HG02852 (cell line): ENCODE results near the gene CDC42BPB.

Source experiments
- ATAC-seq: cut with Tn5 transposase; IDR thresholded peaks from one replicate; pipeline ENCODE4 v1.9.1; 2021; ENCODE audit warnings: mild to moderate bottlenecking, moderate library complexity; ENCODE audit not compliant: unreplicated experiment

CDC42BPB gene

DNA sequence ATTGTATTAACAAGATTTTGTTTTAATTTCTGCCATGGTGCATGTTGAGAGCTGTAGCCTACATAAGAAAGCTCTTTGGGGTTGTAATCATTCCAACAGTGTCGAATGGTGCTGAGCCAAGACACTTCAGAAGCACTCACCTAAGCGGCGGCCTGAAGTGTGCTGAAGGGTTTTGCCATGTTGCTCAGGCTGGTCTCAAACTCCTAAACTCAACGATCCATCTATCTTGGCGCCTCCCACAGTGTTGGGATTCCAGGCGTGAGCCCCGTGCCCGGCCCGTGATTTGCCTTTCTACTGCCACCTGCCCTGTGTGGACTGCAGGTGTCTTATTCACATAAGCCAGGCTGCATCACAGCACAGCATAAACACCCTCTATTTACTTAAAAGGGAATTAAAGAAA lies 86.0 kb downstream of the CDC42BPB start:
- ATAC-seq, result no peak

DNA sequence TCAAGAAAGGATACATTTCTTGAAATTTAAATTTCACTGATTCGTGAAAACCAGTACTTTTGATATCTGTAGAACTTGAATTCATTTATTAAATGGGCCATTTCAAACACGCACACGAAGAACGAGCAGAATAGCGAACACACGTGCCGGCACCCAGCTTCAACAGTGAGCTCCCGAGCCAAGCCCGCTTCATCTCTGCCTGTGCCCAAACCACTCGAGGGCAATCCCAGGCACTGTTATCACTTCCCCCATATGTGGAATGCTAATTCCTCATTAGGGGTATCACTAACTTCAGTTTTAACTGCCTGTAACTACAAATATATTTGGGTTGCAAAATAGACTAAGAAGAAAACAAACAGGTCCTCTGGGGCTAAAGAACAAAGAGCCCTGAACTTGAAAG lies 86.9 kb downstream of the CDC42BPB start:
- no peak for ATAC-seq

DNA sequence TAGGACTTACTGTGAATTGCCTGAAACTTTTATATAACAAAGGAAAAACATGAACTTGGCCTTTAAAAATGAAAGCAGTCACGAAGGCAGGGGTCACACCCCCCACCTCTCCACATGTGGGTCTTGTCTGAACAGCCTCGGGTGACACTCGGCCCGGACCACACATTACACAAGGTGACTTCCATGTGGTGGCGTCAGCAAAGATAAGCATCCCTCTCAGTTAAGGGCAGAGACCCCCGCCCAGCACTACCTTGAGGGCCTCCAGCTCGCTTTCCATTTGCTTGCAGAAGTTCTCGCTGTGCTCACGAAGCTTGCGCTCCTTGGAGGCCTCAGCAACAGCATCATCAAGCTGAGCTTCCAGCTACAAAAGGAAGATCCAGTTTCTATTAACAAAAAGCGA lies 87.4 kb downstream of the CDC42BPB start:
- ATAC-seq, result no peak

DNA sequence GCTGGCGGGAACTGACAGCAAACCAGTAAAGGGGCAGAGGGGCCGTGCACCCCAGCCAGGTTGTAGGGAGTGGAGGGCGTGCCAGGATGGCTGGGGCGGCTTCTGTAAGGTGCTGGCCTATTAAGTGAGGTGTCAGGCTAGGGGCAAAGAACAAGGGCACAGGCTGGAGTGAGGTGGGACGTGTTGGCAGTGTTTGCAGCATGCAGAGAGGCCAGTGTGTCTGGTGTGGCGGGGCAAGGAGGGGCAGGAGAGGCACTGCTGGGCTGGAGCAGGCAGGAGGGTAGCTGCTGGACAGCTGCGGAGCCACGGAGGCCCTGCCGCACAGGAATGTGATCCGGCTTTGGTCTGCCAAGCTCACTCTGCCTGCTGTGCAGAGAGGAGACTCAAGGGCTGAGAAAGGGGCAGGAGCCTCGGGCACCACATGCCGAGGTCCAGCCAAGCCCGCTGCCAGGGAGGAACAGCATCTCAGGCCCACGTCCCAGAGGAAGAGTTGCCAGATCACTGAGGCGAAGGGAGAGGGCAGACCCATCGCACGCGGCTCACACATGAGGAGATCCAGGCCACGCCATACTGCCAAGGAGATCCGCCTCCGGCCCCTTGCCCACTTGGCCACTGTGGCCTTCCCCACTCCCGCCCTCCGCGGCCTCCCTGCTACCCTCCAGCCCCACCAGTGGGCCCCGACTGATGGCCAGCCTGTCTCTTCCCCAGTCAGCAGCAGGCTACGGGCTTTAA lies 88.1 kb downstream of the CDC42BPB start:
- no peak for ATAC-seq

DNA sequence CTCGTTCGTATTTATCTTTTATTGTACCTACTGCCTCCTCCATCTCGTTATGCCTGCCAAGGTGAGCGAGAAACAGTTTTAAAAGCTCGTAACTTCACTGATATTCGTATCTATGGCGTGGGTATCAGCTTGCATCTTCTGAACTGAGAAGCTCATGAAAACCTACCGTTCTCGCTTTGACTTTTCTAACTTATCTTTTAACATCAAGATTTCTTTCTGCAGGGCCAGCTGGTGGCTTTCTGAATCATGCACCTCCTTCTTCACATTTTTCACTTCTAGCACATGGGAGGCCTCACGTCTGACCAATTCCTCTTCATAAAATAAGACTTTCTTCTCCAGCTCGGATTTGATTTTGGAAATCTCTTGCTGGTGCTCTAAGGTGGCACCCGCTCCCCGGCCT lies 89.0 kb downstream of the CDC42BPB start:
- no peak for ATAC-seq

DNA sequence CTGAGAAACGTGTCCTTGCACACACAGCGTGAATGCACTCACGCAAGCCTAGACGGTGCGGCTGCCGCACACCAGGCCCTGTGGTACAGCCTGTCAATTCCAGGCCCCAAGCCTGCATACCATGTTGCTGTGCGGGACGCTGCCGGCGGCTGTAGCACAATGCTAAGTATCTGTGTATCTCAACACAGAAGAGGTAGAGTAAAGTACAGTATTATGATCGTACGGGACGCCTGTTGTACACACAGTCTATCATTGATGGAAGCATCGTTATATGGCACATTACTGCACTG lies 89.9 kb downstream of the CDC42BPB start:
- ATAC-seq, result no peak

DNA sequence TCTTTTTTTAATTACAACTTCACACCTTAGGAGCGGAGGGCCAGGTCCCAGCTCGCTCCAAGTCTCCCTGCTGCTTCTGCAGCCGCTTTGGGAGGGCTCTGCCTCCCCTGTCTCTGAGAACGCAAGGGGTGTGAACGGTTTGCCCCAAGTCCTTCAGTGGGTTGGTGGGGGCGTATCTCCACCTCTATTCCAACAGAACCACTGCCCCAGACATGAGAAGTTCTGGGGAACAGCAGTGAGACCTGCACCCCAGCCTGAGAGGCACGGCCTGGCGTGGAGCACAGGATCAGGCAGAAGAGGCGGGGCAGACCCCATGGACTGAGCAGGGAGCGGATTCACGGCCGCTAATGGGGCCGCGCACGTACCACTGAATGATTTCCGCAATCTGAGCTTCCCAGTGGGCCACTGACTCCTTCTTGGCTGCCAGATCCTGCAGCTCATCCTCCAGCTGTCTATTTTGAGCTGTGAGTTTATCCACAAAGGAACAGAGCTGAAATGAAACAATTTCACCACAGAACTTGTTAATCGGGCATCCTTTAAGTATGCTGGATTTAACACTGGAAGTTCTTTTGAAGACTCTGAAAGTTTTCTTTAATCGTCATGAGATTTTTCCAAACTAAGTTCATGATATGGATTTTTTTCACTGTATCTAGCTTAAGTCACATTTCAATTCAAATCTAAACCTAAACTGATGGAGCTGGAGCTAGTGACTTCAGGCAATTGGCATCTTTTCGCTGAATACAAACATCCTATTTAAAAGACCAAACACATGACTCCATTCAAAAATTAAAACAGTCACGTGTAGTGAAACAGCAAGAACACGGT lies 90.5 kb downstream of the CDC42BPB start:
- ATAC-seq, result no peak

DNA sequence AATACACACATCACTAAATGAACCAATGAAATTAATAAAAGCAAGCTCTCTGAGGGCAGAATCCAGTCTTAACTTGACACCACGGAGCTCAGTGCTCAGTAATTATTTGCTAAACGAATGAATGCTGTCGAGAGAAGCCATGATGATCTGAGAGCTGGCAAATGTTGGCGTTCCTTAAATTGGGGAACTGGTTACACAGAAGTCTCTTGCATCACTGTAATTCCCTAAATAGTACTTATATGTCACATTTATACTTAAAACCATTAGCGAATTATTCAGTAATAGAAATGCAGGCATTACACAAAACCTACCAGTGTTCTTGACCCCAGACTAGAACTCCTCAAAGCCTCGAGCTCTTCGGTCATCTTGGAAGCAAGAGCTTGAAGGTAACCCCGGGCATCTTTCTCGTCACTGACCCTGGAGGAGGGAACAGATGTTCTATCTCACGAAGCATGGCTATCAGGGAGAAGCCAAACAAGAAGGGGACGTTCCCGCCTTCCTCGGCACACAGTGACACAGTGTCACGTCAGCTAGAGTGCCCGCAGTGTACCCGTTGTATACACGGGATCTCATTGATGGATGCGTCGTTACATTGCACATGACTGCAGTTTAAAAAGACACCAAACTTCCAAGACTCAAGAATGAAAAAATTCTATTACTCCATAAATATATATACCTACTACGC lies 91.2 kb downstream of the CDC42BPB start:
- ATAC-seq, result no peak

DNA sequence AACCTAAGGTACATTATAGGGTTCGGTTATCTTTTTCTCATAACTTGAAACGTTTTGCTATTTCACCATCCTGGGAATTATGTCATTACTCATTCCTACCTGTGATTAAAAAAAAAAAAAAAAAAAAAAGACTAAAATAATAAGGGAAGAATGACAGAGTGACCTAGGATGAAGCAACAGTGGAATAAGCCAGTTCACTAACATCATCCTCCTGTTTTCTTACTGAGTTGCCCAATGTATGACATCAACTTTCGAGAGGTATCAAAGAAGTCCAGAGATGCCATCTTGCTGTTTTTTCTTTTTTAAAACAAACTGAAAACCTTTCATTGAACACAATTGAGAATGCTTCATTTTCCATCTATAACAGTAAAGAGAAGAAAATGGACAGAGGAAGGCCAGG lies 92.1 kb downstream of the CDC42BPB start:
- no peak for ATAC-seq

DNA sequence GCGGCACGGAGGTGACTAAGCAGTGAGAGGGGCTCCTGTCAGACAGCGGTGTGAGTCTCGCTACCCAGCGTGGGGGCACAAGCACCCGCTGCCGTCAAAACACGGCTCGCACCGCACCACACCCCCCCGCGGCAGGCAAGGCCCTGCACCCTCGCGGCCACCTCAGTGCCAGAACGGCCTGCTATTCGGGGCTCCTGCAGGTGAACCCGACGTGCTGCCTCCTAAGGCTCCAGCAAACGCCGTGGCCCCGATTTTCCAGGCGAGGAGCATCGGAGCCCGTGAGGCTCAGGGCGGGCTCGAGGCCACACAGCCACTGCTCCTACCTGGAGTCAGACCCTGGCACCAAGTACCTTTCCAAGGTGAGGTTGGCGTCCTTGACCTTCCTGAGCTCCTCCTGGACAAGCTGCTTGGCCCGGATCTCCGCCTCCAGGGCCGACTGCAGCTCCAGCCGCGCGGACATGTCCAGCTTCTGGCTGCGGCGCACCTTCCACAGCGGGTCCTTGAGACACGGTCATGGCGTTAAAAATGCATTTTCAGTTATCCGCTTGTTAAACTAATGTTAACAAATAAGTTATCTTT lies 93.1 kb downstream of the CDC42BPB start:
- ATAC-seq, result no peak

DNA sequence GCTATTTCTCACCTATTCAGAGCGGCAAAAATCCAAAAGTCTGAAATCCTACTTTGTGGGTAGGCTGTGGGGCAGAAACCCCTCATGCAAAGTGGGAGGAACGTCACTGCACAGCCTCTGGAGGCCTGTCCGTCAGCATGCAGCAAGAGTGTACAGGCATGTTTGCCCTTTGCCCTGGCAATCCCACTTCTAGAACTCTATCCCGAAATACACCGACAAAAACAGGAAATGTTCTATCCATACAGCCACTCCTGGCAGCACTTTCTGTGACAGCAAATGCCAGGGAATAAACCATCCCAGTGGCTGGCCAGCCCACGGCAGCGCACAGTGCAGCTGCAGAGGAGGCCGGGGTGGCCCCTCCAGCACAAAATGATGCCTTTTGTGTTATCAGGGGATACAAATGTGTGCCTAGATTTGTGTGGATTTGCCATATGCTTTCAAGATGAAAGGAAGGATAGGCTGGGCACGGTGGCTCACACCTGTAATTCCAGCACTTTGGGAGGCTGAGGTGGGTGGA lies 95.2 kb downstream of the CDC42BPB start:
- no peak for ATAC-seq

DNA sequence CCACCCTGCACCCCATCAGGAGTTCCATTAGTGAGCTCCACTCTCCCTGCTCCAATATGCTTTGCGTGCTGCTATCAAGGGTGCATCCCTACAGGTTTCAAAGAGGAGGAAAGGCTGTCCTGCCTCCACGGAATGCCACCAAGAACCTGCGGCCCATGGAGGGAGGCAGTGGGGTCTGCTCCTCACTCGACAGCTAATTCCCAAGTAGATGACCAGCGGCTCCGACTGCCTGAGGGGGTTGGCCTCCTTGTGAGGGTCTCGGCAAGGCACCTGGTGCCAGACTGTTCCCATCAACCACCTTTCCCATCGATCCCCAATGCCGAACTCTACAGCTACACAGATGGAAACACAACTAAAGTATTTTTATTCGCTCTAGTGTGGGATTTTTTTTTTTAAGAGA lies 98.9 kb downstream of the CDC42BPB start:
- no peak for ATAC-seq

DNA sequence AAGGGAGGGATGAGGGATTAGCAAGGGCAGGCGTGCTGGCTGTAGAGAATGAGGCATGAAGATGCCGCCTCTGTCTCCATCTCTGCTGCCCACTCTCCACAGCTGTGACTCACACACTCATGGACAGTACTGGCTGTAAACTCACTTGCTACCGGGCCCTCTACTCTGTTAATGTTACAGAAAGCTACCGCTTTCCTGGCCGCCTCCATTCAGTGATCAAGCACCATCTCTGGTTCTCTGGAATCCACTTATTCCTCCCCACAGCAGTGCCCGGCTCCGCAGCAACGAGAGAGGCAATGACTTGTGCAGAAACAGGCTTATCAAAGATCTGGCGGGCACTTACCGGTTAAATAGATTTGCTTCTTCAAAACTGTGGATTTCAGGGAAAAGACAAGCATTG lies 100.1 kb downstream of the CDC42BPB start:
- no peak for ATAC-seq

DNA sequence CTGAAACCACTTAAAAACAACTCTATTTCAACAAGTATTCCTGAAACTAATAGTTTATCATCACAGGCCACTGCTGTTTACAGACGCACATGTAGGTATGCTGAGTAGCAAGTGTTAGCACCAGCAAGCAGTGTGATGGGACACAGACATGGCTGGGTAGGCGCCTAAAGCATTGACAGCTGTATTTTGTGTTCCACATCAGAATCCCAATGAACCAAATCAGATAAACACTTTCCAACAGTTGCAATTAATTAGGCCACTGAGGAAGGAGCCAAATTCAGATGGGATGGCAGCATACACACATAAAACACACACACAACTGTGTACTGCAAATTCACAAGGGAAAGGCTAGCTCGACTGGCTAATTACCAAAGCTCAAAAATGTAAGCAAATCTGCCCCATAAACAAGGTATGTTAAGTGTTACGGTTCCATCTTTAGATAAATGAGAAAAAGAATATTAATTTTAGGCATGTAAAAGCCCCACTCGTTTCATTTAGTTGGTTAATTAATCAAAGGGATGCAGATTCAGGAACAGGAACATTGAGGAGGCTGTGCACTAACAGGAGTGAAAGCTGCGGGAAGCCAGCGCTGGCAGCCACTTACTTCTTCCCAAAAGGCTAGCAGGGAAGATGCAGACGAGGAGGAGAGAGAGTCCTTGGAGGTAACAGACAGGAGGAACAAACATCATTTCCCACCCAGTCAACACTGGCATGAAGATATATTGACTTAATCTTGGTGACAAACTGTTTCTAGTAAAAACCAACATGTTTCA lies 101.5 kb downstream of the CDC42BPB start:
- no peak for ATAC-seq

DNA sequence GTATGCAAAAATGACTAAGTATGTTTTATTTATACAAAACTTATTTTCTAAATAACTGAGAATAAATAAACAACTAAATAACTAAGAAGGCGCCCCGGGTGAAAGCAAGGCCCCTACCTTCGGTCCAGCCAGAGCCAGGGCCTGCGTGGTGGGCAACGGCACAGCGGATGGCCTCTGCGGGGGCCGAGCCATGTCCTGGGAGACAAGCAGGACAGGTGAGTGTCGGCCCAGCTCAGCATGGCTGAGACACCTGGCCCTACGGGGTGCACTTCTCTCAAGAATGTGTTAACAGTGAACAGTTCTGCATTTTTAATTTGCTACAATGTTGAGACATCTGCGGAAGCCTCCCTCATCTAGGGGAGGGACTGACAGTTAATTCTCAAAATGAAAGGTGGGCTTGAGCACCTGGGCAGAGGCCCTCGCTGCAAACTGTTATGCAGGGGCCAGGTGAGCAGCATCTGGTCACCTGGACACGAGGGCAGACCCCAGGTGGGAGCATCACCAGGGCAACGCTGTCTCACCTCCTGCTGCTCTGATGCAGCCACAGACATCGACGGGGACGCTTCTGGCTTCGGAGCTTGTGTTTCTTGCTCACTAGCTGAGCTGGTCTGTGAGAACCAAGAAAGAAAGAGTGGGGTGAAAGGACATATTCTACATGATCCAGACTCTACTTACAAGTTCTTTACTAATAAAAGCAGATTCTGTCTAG lies 103.1 kb downstream of the CDC42BPB start:
- no peak for ATAC-seq

DNA sequence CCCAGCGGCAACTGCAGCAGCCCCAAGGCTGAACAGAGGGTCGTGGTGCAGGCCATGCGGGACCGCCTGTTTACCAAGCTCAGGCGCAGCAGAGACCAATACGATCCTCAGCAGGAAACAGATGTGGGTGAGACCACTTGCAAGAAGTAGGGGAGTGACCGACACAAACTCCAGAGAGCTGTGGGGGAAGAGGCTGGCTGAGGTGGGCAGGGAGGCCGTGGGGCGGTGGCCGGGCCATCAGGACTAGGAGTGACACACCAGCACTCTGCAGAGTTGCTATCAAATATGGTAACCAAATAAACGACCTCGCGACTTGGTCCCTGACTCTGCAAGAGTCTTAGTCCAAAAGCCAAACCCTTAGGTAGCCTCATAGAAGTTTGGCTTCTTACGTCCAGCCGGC lies 104.2 kb downstream of the CDC42BPB start:
- ATAC-seq, result no peak

DNA sequence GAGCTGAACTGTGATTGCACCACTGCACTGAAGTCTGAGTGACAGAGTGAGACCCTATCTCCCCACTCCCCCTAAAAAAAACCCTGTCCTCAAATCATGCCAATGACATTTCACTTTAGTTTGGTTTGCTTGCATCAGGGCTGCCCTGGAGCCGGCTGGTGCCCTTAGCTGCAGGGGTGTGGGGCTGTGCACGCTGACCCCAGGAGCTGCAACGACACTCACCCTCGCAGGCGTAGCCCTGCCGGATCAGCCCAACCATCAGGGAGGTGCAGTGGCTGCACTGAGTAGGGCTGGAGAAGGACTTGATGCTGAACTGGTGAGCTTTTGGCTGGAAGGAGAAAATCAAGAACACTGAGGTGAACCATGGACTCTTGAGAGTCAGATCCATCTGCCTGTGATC lies 105.1 kb downstream of the CDC42BPB start:
- no peak for ATAC-seq

DNA sequence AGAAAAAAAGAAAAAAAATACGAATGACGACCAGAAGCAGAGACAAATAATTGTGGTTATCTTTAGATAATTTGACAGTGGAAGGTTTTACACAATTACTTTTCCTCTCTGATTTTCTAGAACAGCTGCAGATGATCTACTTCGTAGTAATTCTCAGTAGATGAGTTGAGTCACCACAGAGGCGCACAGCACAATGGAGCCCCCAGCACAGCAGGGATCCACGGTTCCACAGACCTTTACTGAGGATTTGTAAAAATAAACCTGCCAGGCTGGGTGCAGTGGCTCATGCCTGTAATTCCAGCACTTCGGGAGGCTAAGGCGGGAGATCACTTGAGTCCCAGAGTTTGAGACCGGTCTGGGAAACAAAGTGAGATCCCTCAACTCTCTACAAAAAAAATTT lies 105.5 kb downstream of the CDC42BPB start:
- no peak for ATAC-seq

DNA sequence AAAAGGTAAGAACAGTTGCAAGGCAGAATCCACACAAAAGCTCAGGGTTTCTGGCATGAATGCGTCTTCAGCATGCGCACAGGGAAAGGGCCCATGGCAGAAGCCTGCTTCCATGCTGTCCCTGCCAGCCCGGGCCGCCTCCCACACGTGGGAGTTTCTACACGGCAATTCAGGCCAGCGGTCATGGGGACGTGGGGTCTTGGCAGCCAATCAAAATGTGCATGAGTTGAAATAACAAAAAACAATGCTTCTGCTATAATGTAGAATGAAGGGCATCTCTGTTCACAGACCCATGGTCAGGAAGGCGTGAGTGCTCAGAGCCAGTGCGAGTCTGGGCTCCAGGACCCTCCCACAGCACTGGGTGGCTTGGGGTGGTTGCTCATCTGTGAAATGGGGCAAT lies 106.3 kb downstream of the CDC42BPB start:
- no peak for ATAC-seq

DNA sequence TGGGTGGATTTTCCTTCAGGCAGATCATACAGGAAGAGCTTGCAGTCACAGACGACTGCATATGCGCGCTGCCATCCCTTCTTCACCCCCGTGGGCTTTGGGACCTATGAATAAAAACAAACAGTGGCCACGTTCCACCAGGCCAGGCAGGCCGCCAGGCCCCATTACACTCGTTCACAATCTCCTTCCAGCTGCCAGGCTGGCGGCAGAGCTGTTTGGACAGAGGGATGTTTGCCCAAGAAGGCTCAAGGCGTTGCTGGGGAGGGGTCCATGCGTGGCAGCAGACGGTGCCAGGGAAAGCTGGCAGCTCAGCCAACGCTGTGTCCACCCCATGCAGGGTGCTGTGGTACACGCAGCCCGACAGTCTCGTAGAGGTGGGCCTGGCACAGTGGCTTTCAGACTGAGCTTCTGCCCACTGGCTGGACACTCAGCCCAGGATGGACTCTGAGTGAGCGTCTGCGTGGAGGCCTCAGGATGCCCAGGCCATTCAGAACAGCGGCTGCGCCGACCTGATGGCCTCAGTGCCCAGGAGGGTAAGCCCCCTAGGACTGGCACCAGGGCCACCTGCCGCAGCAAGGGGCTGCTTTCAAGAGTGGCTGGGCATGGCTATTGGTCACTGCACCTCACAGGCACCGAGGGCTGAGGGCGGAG lies 107.4 kb downstream of the CDC42BPB start:
- ATAC-seq, result no peak
